Activated CD4-positive, alpha-beta T cell treated with anti-CD3 and anti-CD28 coated beads, Interleukin-2, amount 50 U/mL, for 1 hour (primary cell): ENCODE data around the gene ATG13.
A peak's percentile ranks its signal among the peaks of the same experiment; 100 is the strongest.
"Not testable (repeated sequence)": the region's sequence is repeated elsewhere in the genome, so short reads cannot be mapped to it uniquely, and the experiment has no call there.

Source experiments
- DNase-seq: peaks from one replicate; pipeline ENCODE4 v3.0.0-alpha.2; 2020

ATG13 gene

DNA sequence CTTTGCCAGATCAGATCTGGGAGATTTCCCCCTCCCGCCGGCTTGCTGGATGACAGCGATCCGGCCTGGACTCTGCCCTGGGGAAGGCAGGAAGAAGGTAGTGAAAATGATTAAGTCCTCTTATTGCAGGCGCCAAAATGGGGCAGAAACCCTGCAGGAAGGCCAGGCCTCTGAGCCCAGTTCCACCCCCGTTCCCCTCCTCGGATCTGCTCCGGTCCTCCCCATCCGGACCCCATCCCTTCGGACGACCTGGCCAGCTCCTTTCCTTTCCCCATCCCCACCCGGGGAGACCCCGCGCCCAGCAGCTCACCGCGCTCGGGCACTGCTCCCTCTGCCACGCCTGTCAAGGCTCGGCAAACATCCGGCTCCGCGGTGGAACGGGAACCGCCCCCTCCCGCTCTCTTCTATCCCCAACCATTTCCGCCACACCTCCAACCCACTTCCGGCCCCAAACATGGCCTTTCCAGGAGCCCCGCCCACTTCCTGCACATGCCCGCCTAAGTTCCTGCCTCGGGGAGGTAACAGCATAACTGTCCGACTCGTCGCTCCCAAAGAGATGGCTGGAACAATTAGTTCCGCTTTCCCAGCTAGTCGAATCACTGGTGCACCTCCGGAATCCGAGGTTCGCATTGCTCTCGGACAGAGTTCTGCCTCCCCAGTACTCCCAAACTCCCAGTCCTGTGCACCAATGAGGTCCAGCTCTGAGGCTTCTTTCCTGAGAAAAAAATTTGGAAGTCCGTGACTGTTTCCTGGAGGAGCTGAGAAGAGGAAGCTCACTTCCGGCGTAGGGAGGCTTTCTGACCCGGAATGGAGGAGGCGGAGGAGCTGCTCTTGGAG, 83.1 kb downstream of the ATG13 start, which contains the start of the genes ARHGAP1 and ZNF408:
Gene ARHGAP1, minus strand, starts transcription at position 379 of the 837 bp plus-strand sequence. CDS start 4,512 bp downstream, outside the sequence.
Gene ZNF408, plus strand, starts transcription at position 791 of the 837 bp plus-strand sequence. Its CDS starts 17 bp downstream, at position 808.
- DNase-seq, result peak; percentile 99

DNA sequence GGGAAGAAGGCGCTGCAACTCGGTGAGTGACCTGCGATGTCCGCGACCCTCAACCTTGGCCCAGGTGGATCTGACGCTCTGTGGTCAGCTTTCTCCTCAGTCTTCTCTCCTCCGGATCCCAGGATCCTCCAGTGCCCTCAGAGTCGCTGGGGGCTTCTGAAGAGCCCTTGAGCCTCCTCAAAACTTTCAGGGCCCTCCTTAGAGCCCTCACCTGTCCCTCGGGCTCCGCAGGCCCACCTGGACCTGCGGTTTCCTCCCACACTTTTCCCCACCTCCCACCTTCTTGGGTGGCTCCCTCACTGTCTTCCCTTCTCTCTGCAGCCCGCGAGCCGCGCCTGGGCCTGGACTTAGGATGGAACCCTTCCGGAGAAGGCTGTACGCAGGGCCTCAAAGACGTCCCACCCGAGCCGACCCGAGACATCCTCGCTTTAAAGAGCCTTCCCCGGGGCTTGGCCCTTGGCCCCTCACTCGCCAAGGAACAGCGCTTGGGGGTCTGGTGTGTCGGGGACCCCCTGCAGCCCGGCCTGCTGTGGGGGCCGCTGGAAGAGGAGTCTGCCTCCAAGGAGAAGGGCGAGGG, 83.8 kb downstream of the ATG13 start:
- DNase-seq, result no peak

DNA sequence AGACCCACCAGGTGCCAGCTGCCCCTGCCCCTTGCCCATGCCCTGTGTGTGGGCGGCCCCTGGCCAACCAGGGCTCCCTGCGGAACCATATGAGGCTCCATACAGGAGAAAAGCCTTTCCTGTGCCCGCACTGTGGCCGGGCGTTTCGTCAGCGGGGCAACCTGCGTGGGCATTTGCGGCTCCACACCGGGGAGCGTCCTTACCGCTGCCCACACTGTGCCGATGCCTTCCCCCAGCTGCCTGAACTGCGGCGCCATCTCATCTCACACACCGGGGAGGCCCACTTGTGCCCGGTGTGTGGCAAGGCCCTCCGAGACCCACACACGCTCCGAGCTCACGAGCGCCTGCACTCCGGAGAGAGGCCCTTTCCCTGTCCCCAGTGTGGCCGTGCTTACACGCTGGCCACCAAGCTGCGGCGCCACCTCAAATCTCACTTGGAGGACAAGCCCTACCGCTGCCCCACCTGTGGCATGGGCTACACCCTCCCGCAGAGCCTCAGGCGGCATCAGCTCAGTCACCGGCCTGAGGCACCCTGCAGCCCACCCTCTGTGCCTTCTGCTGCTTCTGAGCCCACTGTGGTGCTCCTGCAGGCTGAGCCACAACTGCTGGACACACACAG, 87.8 kb downstream of the ATG13 start:
- no peak for DNase-seq

DNA sequence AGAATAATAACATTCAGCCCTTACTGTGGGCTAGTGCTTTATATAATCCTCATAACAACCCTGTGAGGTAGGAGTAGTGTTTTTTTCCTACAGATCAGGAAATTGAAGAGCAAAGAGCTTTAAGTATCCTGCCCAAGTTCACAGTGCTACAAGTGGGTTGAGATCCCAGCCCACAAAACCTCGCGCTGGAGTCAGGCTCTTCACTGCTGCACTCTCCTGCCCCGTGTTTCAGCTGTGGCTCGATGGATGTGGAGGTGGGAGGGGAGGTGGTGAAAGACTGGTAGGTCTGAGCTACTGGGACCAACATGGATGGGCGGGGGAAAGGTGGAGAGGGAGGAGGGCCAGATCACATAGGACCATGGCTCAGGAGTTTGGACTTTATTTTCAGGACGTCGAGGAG, 89.5 kb downstream of the ATG13 start:
- DNase-seq, result no peak

DNA sequence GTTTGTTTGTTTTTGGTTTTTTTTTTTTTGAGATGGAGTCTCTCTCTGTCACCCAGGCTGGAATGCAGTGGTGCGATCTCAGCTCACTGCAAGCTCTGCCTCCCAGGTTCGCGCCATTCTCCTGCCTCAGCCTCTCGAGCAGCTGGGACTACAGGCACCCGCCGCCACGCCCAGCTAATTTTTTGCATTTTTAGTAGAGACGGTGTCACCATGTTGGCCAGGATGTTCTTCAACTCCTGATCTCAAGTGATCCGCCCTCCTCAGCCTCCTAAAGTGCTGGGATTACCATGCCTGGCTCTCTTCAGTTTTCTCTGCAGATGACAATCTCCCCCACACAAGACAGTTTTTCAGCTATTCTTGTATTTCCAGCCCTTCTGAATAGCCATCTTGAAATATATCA, 92.0 kb downstream of the ATG13 start:
- DNase-seq, result not testable (repeated sequence)

DNA sequence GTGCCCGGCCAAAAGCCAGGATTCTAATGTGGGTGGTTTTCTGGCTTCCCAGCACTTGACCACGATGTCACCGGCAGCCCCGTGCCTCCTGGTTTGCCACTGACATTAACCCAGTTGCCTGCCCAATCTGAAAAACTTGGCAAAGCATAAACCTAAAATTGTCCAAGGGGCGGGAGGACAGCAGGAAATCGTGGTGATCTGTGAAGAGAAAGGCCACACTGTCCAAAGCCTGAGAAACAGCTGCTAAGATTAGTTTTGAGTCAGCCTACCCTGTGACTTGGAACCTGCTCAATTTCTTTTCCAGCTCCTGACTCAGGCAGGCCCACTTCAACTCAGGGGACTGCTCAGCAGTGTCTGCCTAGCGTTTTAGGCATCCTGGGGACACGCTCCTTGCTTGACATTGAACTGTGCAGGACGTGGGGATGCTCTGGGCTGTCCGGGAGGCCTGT, 93.5 kb downstream of the ATG13 start:
- no peak for DNase-seq

DNA sequence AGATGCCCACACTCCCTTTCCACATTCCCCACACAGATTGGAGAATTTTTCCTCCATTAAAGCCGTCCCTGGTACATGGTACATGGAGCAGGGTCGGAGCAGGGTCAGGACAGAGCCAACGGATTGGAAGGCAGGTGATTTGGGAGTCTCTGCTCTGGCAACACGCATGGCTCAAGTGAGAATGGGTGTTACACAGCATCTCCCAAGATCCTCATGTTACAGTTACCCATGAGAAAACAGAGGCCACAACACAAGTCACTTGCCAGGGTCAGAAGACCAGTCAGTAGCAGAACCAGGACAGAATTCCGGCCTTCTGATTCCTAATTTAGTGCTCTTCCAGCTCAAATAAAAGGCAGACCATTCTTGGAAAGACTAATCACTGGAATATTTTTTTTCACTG, 94.0 kb downstream of the ATG13 start:
- DNase-seq, result no peak

DNA sequence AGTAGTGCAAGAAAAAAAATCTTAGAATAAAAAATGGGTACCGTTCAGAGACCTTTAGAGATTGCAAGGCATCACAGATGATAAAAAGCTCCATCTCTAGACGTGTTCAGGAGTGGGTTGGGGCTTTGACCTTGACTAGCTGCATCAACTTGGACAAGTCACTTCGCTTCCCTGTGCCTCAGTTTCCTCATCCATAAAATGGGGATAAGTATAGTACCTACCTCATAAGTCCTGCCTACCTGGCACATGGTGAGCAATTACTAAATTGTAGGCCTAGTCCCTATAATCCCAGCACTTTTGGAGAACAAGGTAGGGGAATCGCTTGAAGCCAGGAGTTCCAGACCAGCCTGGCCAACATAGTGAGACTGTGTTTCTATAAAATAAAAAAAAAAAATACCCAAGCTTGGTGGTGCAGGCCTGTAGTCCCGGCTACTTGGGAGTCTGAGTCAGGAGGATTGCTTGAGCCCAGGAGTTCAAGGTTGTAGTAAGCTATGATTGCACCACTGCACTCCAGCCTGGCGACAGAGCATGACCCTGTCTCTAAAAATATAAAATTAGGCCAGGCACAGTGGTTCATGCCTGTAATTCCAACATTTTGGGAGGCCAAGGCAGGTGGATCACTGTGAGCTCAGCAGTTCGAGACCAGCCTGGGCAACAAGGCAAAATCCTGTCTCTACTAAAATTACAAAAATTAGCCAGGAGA, 95.7 kb downstream of the ATG13 start:
- DNase-seq, result no peak

DNA sequence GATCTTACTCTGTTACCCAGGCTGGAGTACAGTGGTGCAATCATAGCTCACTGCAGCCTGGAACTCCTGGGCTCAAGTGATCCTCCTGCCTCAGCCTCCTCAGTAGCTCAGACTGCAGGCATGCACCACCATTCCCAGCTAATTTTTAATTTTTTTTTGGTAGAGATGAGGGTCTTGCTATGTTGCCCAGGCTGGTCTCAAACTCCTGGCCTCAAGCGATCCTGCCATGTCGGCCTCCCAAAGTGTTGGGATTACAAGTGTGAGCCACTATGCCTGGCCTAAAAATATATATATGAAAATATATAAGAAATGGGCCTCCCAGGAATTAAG, 100.4 kb downstream of the ATG13 start:
- not testable (repeated sequence) for DNase-seq

DNA sequence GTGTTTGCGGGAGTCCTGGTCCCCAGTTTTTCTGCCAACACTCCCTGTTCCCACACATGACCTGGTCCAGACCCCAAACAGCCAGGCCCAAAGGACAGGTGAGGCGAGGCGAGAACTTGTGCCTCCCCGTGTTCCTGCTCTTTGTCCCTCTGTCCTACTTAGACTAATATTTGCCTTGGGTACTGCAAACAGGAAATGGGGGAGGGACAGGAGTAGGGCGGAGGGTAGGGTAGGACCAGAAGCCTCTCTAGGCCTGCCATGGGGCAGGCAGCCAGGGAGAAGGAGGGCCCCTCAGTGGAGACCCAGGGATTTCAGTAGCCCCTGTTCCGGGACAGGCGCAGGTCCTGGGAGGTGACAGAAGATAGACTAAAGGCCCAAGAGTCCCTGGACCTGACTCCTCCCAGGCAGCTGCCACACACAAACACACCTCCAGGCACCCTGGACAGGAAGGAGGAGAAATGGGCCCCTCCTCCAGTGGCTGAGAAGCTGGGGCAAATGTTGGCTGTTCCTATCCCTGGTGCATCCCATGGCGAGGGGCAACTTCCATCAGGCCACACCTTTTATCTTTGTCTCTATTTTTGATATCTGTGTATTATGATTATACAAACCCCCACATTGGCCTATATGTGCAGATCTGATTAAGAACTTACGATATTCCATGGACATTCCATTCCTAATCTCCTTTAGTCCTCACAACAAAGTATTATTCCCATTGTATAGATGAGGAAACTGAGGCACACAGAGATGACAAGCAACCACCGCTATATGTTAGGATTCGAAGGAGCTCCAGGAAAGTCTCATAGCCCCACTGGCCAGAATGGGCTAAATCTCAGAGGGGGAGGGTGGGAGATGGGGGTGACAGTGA, 101.0 kb downstream of the ATG13 start:
- DNase-seq, result no peak

DNA sequence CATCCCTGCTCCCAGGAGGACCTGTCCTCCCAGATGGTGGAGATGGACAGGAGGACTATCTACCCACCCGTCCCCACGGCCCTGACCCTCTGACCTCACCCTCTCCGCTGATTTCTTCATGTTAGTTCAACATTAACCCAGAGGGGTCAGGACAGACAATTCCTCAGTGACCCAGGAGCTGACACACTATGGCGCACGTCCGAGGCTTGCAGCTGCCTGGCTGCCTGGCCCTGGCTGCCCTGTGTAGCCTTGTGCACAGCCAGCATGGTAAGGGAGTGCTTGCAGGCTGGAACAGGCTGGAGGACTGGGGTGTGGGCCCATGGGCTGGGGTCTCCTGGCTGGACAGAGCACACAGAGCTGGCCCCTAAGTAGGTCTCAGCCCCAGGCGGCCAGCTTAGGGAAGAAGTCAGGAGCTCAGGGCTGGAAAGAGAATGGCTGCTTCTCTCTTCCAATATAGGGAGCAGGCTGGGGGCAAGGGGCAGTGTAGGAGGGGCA, 101.7 kb downstream of the ATG13 start, which contains the start of gene F2:
Gene F2, plus strand, starts transcription at position 166 of the 495 bp plus-strand sequence. Its CDS starts 23 bp downstream, at position 189.
- no peak for DNase-seq

DNA sequence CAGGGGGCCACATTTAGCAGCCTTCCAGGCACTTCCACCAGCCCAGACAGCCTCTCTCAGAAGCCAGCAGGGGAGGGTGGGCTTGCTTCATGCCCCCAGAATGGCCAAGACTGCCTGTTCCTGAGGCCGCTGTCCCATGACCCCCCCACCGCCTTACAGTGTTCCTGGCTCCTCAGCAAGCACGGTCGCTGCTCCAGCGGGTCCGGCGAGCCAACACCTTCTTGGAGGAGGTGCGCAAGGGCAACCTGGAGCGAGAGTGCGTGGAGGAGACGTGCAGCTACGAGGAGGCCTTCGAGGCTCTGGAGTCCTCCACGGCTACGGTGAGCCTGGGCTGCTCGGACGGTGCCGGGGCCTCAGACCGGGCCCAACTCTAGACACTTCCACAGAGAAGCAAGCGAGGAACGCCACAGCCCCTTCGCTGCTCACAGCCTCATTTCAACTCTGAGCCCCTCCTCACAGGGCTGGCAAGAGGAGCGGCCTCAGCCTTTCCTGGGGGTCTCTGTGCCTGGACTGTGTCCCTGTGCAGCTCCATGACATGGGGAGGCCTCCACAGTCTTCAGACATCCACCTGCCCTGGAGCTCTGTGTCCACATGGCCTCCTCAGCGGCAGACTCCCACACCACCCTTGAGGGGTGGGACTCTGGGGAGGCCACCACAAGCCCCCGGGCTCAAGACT, 102.3 kb downstream of the ATG13 start:
- no peak for DNase-seq

DNA sequence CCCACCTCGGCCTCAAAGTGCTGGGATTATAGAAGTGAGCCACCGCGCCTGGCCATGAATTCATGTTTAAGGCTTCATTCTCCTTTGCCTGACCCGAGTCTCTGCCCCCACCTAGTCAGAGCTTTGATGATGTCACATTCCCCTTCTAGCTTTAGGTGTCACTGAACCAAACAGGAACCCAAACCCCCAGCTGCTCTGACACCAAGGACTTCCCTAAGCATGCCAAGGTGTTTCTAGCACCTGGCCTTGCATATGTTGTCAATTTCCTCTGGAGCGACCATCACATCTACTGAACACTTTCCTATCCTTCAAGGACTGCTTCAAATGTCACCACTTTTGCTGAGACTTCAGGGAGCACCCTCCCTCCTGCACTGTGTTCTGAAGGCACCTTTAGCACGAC, 103.9 kb downstream of the ATG13 start:
- DNase-seq, result no peak

DNA sequence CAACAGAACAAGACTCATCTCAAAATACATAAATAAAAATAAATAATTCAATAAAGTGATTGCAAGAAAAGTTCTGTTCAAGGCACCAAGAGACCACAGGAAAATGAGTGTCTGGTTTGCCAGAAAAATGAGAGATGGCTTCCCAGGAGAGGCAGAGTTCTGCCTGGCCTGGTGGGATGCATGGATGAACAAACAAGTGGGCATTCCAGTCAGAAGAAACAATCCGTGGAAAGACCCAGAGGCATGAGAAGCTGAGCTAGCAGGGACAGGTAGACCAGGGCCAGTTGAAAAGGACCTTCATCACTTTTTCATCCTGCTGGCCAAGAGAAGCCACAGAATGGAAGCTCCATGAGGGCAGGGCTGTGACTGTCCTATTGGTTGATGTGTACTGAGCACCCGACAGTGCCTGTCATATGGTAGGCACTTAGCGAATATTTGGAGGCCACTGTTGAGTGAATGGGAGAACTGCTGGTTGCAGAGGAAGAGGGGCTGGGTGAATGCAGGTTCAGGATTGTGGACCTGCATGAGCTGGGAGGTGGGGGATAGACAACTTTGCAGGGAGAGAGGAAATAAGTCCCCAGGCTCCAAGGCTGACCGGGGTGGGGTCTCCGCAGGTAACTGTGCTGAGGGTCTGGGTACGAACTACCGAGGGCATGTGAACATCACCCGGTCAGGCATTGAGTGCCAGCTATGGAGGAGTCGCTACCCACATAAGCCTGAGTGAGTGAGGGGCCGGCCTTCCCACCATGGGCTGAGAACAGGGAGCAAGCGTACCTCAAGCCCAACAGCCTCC, 105.4 kb downstream of the ATG13 start:
- DNase-seq, result no peak

DNA sequence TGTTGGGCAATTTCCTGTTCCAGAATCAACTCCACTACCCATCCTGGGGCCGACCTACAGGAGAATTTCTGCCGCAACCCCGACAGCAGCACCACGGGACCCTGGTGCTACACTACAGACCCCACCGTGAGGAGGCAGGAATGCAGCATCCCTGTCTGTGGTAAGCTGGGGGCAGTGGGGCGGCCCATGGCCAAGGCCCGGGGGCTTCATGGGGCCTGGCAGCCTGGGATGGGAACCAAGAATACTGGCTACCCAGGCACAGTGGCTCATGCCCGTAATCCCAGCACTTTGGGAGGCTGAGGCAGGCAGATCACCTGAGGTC, 106.0 kb downstream of the ATG13 start:
- no peak for DNase-seq

DNA sequence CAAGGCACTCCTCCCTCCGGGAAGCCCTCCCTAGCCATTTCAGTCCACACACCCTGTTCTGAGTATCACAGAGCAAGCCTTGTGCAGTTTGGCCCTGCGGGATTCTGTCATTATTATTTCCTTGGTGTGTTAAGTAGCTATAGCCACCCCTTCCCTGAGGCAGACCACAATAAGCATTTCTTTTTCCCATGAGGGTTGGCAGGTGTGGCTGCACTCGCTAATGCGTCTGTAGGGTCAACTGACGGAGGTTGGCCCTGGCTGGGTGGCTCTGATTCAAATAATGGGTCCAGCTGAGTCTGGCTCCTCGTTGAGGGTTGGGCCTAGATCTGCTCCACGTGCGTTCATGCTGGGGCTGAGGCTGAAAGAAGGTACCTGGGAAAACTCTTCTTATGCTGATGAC, 106.7 kb downstream of the ATG13 start:
- no peak for DNase-seq
